ENCODE data around the gene IL11. TPM values are rescaled to one million over a fixed set of nuclear protein-coding genes. Genes with fewer than 3 reads are reported as not detected.

IL11 gene
- total RNA-seq, 1 donor: 0.36 TPM

GRCh38 chr19:55319785-55320184, 50.5 kb downstream of the IL11 start:
- Histone ChIP-seq H3K4me1 (ENCODE audit: insufficient read depth, low read length) (no peaks in the 10 kb centered on the region), H3K9me3 (ENCODE audit: low read depth, low read length) (no peaks in the 10 kb centered on the region), H3K79me2 (ENCODE audit: insufficient read depth, low read length) (no peaks in the 10 kb centered on the region), H3K36me3 (ENCODE audit: insufficient read depth, low read length) (no peaks in the 10 kb centered on the region), H4K20me1 (ENCODE audit: insufficient read depth, low read length) (no peaks in the 10 kb centered on the region), H3K4me2 (ENCODE audit: insufficient read depth, low read length) (no peak overlapping the region), H3K27me3 (ENCODE audit: insufficient read depth, low read length) (no peaks in the 10 kb centered on the region), H2AFZ (ENCODE audit: low read length) (peak overlapping the region; percentile 53), H3K27ac (ENCODE audit: low read depth, low read length) (no peak overlapping the region), H3K4me3 (ENCODE audit: insufficient read depth, low read length) (no peak overlapping the region)
- DNase-seq (ENCODE audit: insufficient read length, low spot score, missing footprints): peak; percentile 95
- TF ChIP-seq CTCF (IDR thresholded peaks at IDR 0.05; ENCODE audit: extremely low read depth, low read depth, low read length): no peak

- H3K4me3 ChIP-seq (ENCODE audit: insufficient read depth, low read length): no peak overlapping the region
- no peak for DNase-seq (ENCODE audit: insufficient read length, low spot score, missing footprints)
Observed at GRCh38 chr19:55316646-55317045, 53.6 kb downstream of the IL11 start.

GRCh38 chr19:55315956-55316525, 54.2 kb downstream of the IL11 start:
- TF ChIP-seq CTCF (IDR thresholded peaks at IDR 0.05; ENCODE audit: extremely low read depth, low read depth, low read length): no peak
- H3K9me3 ChIP-seq (ENCODE audit: low read depth, low read length): no peaks in the 10 kb centered on the region
- H3K27ac ChIP-seq (ENCODE audit: low read depth, low read length): no peak overlapping the region
- H3K36me3 ChIP-seq (ENCODE audit: insufficient read depth, low read length): no peaks in the 10 kb centered on the region
- DNase-seq (ENCODE audit: insufficient read length, low spot score, missing footprints): peak; percentile 78
- no peaks in the 10 kb centered on the region for H3K4me1 ChIP-seq (ENCODE audit: insufficient read depth, low read length)
- no peaks in the 10 kb centered on the region for H4K20me1 ChIP-seq (ENCODE audit: insufficient read depth, low read length)
- no peak overlapping the region for H3K4me3 ChIP-seq (ENCODE audit: insufficient read depth, low read length)
- H3K4me2 ChIP-seq (ENCODE audit: insufficient read depth, low read length): no peak overlapping the region
- H3K27me3 ChIP-seq (ENCODE audit: insufficient read depth, low read length): no peaks in the 10 kb centered on the region
- H3K79me2 ChIP-seq (ENCODE audit: insufficient read depth, low read length): no peaks in the 10 kb centered on the region
- H2AFZ ChIP-seq (ENCODE audit: low read length): no peak overlapping the region

More at GRCh38 chr19:55316646-55317045, 53.6 kb downstream of the IL11 start:
- H2AFZ ChIP-seq (ENCODE audit: low read length): no peak overlapping the region
- H3K27ac ChIP-seq (ENCODE audit: low read depth, low read length): no peak overlapping the region
- H3K4me2 ChIP-seq (ENCODE audit: insufficient read depth, low read length): no peak overlapping the region
- H4K20me1 ChIP-seq (ENCODE audit: insufficient read depth, low read length): no peaks in the 10 kb centered on the region
- no peaks in the 10 kb centered on the region for H3K27me3 ChIP-seq (ENCODE audit: insufficient read depth, low read length)
- H3K36me3 ChIP-seq (ENCODE audit: insufficient read depth, low read length): no peaks in the 10 kb centered on the region
- H3K4me1 ChIP-seq (ENCODE audit: insufficient read depth, low read length): no peaks in the 10 kb centered on the region
- H3K9me3 ChIP-seq (ENCODE audit: low read depth, low read length): no peaks in the 10 kb centered on the region
- no peak for TF ChIP-seq CTCF (IDR thresholded peaks at IDR 0.05; ENCODE audit: extremely low read depth, low read depth, low read length)
- no peaks in the 10 kb centered on the region for H3K79me2 ChIP-seq (ENCODE audit: insufficient read depth, low read length)

- H3K4me1 ChIP-seq (ENCODE audit: insufficient read depth, low read length): no peaks in the 10 kb centered on the region
- H2AFZ ChIP-seq (ENCODE audit: low read length): no peak overlapping the region
- no peaks in the 10 kb centered on the region for H3K9me3 ChIP-seq (ENCODE audit: low read depth, low read length)
- no peaks in the 10 kb centered on the region for H3K79me2 ChIP-seq (ENCODE audit: insufficient read depth, low read length)
- TF ChIP-seq CTCF (IDR thresholded peaks at IDR 0.05; ENCODE audit: extremely low read depth, low read depth, low read length): no peak
- H3K4me2 ChIP-seq (ENCODE audit: insufficient read depth, low read length): no peak overlapping the region
- H3K36me3 ChIP-seq (ENCODE audit: insufficient read depth, low read length): no peaks in the 10 kb centered on the region
- H4K20me1 ChIP-seq (ENCODE audit: insufficient read depth, low read length): no peaks in the 10 kb centered on the region
- no peak overlapping the region for H3K27ac ChIP-seq (ENCODE audit: low read depth, low read length)
- H3K27me3 ChIP-seq (ENCODE audit: insufficient read depth, low read length): no peaks in the 10 kb centered on the region
- peak; percentile 72 for DNase-seq (ENCODE audit: insufficient read length, low spot score, missing footprints)
- no peak overlapping the region for H3K4me3 ChIP-seq (ENCODE audit: insufficient read depth, low read length)
Observed at GRCh38 chr19:55314396-55314795, 55.9 kb downstream of the IL11 start.

Other genes starting within 250 kb of the IL11 start
- gene TNNT1, start 221.3 kb downstream of the IL11 start, total RNA-seq: 0.29 TPM in 1 of 2 replicates, not detected in the other
- not detected in 2 replicates for gene TNNI3, start 212.7 kb downstream of the IL11 start, total RNA-seq
- gene DNAAF3, start 203.8 kb downstream of the IL11 start, total RNA-seq: 0.59 and 0.72 TPM in 2 replicates
- gene SYT5, start 190.2 kb downstream of the IL11 start, total RNA-seq: not detected in 2 replicates
- gene PTPRH, start 161.0 kb downstream of the IL11 start, total RNA-seq: 0.88 and 1.1 TPM in 2 replicates
- gene TMEM86B, start 141.7 kb downstream of the IL11 start, total RNA-seq: 1.5 and 2.5 TPM in 2 replicates
- gene PPP6R1, start 111.4 kb downstream of the IL11 start, total RNA-seq: 27.1 and 32.6 TPM in 2 replicates
- gene HSPBP1, start 90.4 kb downstream of the IL11 start, total RNA-seq: 20.6 and 26.4 TPM in 2 replicates
- 1.8 and 4.0 TPM in 2 replicates for gene BRSK1, start 86.5 kb downstream of the IL11 start, total RNA-seq
- gene TMEM150B, start 45.1 kb downstream of the IL11 start, total RNA-seq: under 0.01 and 0.29 TPM in 2 replicates
- 9.7 and 10.9 TPM in 2 replicates for gene KMT5C, start 30.6 kb downstream of the IL11 start, total RNA-seq
- not detected in 2 replicates for gene COX6B2, start 15.7 kb downstream of the IL11 start, total RNA-seq
- gene GARIN5B, start 7.2 kb downstream of the IL11 start, total RNA-seq: not detected in 2 replicates
- gene TMEM190, start 6.4 kb upstream of the IL11 start, total RNA-seq: not detected in 2 replicates
- gene TMEM238, start 13.8 kb upstream of the IL11 start, total RNA-seq: 0.29 TPM in 1 of 2 replicates, not detected in the other
- gene RPL28, start 15.5 kb upstream of the IL11 start, total RNA-seq: 223 and 310 TPM in 2 replicates
- 37.3 and 66.9 TPM in 2 replicates for gene UBE2S, start 37.3 kb upstream of the IL11 start, total RNA-seq
- not detected in 2 replicates for gene SHISA7, start 72.8 kb upstream of the IL11 start, total RNA-seq
- gene ISOC2, start 91.2 kb upstream of the IL11 start, total RNA-seq: 55.4 and 65.1 TPM in 2 replicates
- not detected in 2 replicates for gene C19orf85, start 94.3 kb upstream of the IL11 start, total RNA-seq
- gene ZNF628, start 106.2 kb upstream of the IL11 start, total RNA-seq: 1.5 and 2.9 TPM in 2 replicates
- gene NAT14, start 114.7 kb upstream of the IL11 start, total RNA-seq: 8.3 and 11.2 TPM in 2 replicates
- 22.7 and 77.4 TPM in 2 replicates for gene SSC5D, start 118.0 kb upstream of the IL11 start, total RNA-seq
- gene SBK2, start 166.7 kb upstream of the IL11 start, total RNA-seq: not detected in 2 replicates
- not detected in 2 replicates for gene SBK3, start 175.1 kb upstream of the IL11 start, total RNA-seq
- gene ZNF579, start 210.4 kb upstream of the IL11 start, total RNA-seq: 6.9 and 7.4 TPM in 2 replicates
- 2.9 and 3.6 TPM in 2 replicates for gene FIZ1, start 229.1 kb upstream of the IL11 start, total RNA-seq
- gene ZNF524, start 229.8 kb upstream of the IL11 start, total RNA-seq: 11.2 TPM in 2 replicates
- 1.4 and 1.5 TPM in 2 replicates for gene ZNF865, start 235.2 kb upstream of the IL11 start, total RNA-seq